Measurements from ENCODE around the gene GRAMD2B.
"Not testable (repeated sequence)": the region's sequence is repeated elsewhere in the genome, so short reads cannot be mapped to it uniquely, and the experiment has no call there.

Gene GRAMD2B

GRCh38 chr5:126389179-126389578 lies 34.0 kb upstream of the GRAMD2B start:
- Histone ChIP-seq H3K9ac (ENCODE audit: low read length in 5 of 5) (no peak overlapping the region), H3K36me3 (ENCODE audit: control insufficient read depth in 5 of 5, insufficient read depth in 5 of 5, low read length in 5 of 5) (no peaks in the 10 kb centered on the region), H3K27me3 (ENCODE audit: control insufficient read depth in 5 of 5, insufficient read depth in 4 of 5, low read length in 5 of 5) (no peaks in the 10 kb centered on the region)

DNA sequence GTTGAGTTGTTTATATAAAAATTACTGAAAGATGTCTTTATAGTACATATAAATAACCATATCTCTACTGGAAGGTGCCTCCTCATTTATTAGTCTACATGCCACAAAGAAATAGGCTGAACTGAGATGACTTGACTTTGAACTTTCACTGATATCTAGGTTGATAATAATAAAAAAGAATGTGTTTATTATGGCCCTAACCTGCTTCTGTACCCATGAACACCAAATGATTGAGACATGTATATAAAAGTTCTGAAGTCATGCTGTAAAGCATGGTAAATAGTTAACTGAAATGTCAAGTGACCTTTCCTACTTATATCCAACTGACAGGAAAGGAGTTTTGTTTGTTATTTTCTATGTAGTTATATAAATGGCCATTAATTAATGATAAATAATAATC lies 33.2 kb upstream of the GRAMD2B start:
- Histone ChIP-seq H3K27me3 (ENCODE audit: control insufficient read depth in 5 of 5, insufficient read depth in 4 of 5, low read length in 5 of 5) (no peaks in the 10 kb centered on the region), H3K9ac (ENCODE audit: low read length in 5 of 5) (no peak overlapping the region), H3K27ac (ENCODE audit: low read depth, low read length) (no peak overlapping the region), H3K36me3 (ENCODE audit: control insufficient read depth in 5 of 5, insufficient read depth in 5 of 5, low read length in 5 of 5) (no peaks in the 10 kb centered on the region), H3K9me3 (ENCODE audit: control insufficient read depth in 5 of 5, low read length in 5 of 5) (no peaks in the 10 kb centered on the region), H3K4me3 (ENCODE audit: low read depth in 1 of 5, low read length in 5 of 5) (no peak overlapping the region), H3K4me1 (ENCODE audit: control insufficient read depth in 5 of 5, insufficient read depth in 5 of 5, low read length in 5 of 5) (peaks cover 0 to 8% (median 0%) of the 10 kb centered on the region in 5 donors)

More at GRCh38 chr5:126389179-126389578, 34.0 kb upstream of the GRAMD2B start:
- no peak overlapping the region for H3K27ac ChIP-seq (ENCODE audit: low read depth, low read length)
- peaks cover 0 to 14% (median 5%) of the 10 kb centered on the region in 5 donors for H3K4me1 ChIP-seq (ENCODE audit: control insufficient read depth in 5 of 5, insufficient read depth in 5 of 5, low read length in 5 of 5)
- H3K4me3 ChIP-seq (ENCODE audit: low read depth in 1 of 5, low read length in 5 of 5): no peak overlapping the region
- no peaks in the 10 kb centered on the region for H3K9me3 ChIP-seq (ENCODE audit: control insufficient read depth in 5 of 5, low read length in 5 of 5)

DNA sequence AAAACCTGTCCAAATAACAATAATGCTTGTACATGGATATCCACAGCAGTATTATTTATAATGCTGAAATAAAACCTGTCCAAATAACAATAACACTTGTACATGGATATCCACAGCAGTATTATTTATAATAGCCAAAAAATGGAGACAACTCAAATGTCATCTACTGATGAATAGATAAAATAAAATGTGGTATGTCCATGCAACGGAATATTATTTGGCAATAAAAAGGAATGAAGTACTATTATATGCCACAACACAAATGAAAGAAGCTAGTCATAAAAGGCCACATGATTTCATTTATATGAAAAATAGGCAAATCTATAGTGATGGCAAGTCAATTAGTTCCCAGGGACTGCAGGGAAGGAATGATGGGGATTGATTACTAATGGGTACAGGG lies 31.8 kb upstream of the GRAMD2B start:
- H3K9me3 ChIP-seq (ENCODE audit: control insufficient read depth in 5 of 5, low read length in 5 of 5): no peaks in the 10 kb centered on the region
- no peak overlapping the region for H3K4me3 ChIP-seq (ENCODE audit: low read depth in 1 of 5, low read length in 5 of 5)
- no peaks in the 10 kb centered on the region for H3K36me3 ChIP-seq (ENCODE audit: control insufficient read depth in 5 of 5, insufficient read depth in 5 of 5, low read length in 5 of 5)
- no peaks in the 10 kb centered on the region for H3K27me3 ChIP-seq (ENCODE audit: control insufficient read depth in 5 of 5, insufficient read depth in 4 of 5, low read length in 5 of 5)
- no peak overlapping the region for H3K9ac ChIP-seq (ENCODE audit: low read length in 5 of 5)
- H3K27ac ChIP-seq (ENCODE audit: low read depth, low read length): no peak overlapping the region
- peaks cover 0 to under 1% (median 0%) of the 10 kb centered on the region in 5 donors for H3K4me1 ChIP-seq (ENCODE audit: control insufficient read depth in 5 of 5, insufficient read depth in 5 of 5, low read length in 5 of 5)

- H3K9me3 ChIP-seq (ENCODE audit: control insufficient read depth in 5 of 5, low read length in 5 of 5): peaks cover 0 to 3% (median 0%) of the 10 kb centered on the region in 5 donors
- no peak overlapping the region for H3K27ac ChIP-seq (ENCODE audit: low read depth, low read length)
Measured at GRCh38 chr5:126394211-126394788, 28.9 kb upstream of the GRAMD2B start.

DNA sequence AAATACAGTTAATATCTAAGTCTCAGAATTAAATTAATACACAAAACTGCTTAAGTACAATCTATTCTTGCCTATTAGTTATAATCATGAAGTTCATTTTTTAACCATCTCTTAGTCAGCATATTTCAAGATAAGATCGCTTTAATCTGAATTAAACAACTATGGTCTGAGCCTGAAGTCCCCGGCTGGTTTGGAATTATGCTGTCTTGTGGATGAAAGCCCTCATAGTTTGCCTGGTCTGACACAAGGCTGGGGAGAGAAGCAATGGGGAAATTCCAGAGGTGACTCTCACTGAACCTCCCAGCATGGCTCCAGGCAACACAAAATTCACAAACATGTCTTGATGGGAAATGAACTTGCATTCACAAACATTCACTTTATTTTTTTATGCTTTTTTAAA lies 28.0 kb upstream of the GRAMD2B start:
- H3K4me1 ChIP-seq (ENCODE audit: control insufficient read depth in 5 of 5, insufficient read depth in 5 of 5, low read length in 5 of 5): no peaks in the 10 kb centered on the region
- H3K9me3 ChIP-seq (ENCODE audit: control insufficient read depth in 5 of 5, low read length in 5 of 5): peaks cover 0 to 5% (median 0%) of the 10 kb centered on the region in 5 donors
- no peaks in the 10 kb centered on the region for H3K36me3 ChIP-seq (ENCODE audit: control insufficient read depth in 5 of 5, insufficient read depth in 5 of 5, low read length in 5 of 5)
- H3K4me3 ChIP-seq (ENCODE audit: low read depth in 1 of 5, low read length in 5 of 5): no peak overlapping the region
- H3K27me3 ChIP-seq (ENCODE audit: control insufficient read depth in 5 of 5, insufficient read depth in 4 of 5, low read length in 5 of 5): no peaks in the 10 kb centered on the region
- H3K27ac ChIP-seq (ENCODE audit: low read depth, low read length): no peak overlapping the region
- H3K9ac ChIP-seq (ENCODE audit: low read length in 5 of 5): no peak overlapping the region

More at GRCh38 chr5:126394211-126394788, 28.9 kb upstream of the GRAMD2B start:
- Histone ChIP-seq H3K4me1 (ENCODE audit: control insufficient read depth in 5 of 5, insufficient read depth in 5 of 5, low read length in 5 of 5) (no peaks in the 10 kb centered on the region), H3K4me3 (ENCODE audit: low read depth in 1 of 5, low read length in 5 of 5) (no peak overlapping the region), H3K9ac (ENCODE audit: low read length in 5 of 5) (no peak overlapping the region), H3K36me3 (ENCODE audit: control insufficient read depth in 5 of 5, insufficient read depth in 5 of 5, low read length in 5 of 5) (no peaks in the 10 kb centered on the region), H3K27me3 (ENCODE audit: control insufficient read depth in 5 of 5, insufficient read depth in 4 of 5, low read length in 5 of 5) (no peaks in the 10 kb centered on the region)

- Histone ChIP-seq H3K4me1 (ENCODE audit: control insufficient read depth in 5 of 5, insufficient read depth in 5 of 5, low read length in 5 of 5) (no peaks in the 10 kb centered on the region), H3K27ac (ENCODE audit: low read depth, low read length) (no peak overlapping the region), H3K9ac (ENCODE audit: low read length in 5 of 5) (no peak overlapping the region), H3K27me3 (ENCODE audit: control insufficient read depth in 5 of 5, insufficient read depth in 4 of 5, low read length in 5 of 5) (no peaks in the 10 kb centered on the region), H3K4me3 (ENCODE audit: low read depth in 1 of 5, low read length in 5 of 5) (no peak overlapping the region), H3K36me3 (ENCODE audit: control insufficient read depth in 5 of 5, insufficient read depth in 5 of 5, low read length in 5 of 5) (no peaks in the 10 kb centered on the region), H3K9me3 (ENCODE audit: control insufficient read depth in 5 of 5, low read length in 5 of 5) (peaks cover 0 to 8% (median 3%) of the 10 kb centered on the region in 5 donors)
Measured at GRCh38 chr5:126395605-126396004, 27.6 kb upstream of the GRAMD2B start.

DNA sequence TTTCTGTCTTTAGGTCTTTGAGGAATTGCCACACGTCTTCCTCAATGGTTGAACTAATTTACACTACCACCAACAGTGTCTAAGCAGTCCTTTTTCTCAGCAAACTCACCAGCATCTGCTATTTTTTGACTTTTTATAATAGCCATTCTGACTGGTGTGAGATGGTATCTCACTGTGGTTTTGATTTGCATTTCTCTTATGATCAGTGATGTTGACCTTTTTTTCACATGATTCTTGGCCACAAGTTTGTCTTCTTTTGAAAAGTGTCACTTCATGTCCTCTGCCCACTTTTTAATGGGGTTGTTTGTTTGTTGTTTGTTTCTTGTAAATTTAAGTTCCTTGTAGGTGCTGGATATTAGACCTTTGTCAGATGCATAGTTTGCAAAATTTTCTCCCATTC lies 26.5 kb upstream of the GRAMD2B start:
- H3K27ac ChIP-seq (ENCODE audit: low read depth, low read length); H3K36me3 ChIP-seq (ENCODE audit: control insufficient read depth in 5 of 5, insufficient read depth in 5 of 5, low read length in 5 of 5); H3K9ac ChIP-seq (ENCODE audit: low read length in 5 of 5); H3K4me1 ChIP-seq (ENCODE audit: control insufficient read depth in 5 of 5, insufficient read depth in 5 of 5, low read length in 5 of 5); H3K27me3 ChIP-seq (ENCODE audit: control insufficient read depth in 5 of 5, insufficient read depth in 4 of 5, low read length in 5 of 5); H3K4me3 ChIP-seq (ENCODE audit: low read depth in 1 of 5, low read length in 5 of 5): not testable (repeated sequence)
- peaks cover 0 to 17% (median 5%) of the 10 kb centered on the region in 5 donors for H3K9me3 ChIP-seq (ENCODE audit: control insufficient read depth in 5 of 5, low read length in 5 of 5)

DNA sequence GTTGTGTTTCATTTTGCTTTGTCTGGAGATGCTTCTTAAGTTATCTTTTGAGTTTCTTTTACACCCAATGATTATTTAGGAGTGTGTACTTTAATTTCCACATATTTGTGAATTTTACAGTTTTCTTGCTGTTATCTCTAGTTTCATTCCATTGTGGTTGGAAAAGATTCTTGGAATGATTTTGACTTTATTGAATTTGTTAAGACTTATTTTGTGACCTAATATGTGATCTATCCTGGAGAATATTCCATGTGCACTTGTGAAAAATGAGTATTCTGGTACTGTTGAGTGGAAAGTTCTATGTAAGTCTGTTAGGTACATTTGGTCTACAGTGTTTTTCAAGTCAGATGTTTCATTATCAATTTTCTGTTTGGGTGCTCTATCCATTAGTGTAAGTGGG lies 24.4 kb upstream of the GRAMD2B start:
- Histone ChIP-seq H3K36me3 (ENCODE audit: control insufficient read depth in 5 of 5, insufficient read depth in 5 of 5, low read length in 5 of 5) (no peaks in the 10 kb centered on the region), H3K4me1 (ENCODE audit: control insufficient read depth in 5 of 5, insufficient read depth in 5 of 5, low read length in 5 of 5) (no peaks in the 10 kb centered on the region), H3K27me3 (ENCODE audit: control insufficient read depth in 5 of 5, insufficient read depth in 4 of 5, low read length in 5 of 5) (no peaks in the 10 kb centered on the region), H3K9me3 (ENCODE audit: control insufficient read depth in 5 of 5, low read length in 5 of 5) (peaks cover 0 to 17% (median 5%) of the 10 kb centered on the region in 5 donors), H3K4me3 (ENCODE audit: low read depth in 1 of 5, low read length in 5 of 5) (no peak overlapping the region), H3K27ac (ENCODE audit: low read depth, low read length) (no peak overlapping the region), H3K9ac (ENCODE audit: low read length in 5 of 5) (no peak overlapping the region)

DNA sequence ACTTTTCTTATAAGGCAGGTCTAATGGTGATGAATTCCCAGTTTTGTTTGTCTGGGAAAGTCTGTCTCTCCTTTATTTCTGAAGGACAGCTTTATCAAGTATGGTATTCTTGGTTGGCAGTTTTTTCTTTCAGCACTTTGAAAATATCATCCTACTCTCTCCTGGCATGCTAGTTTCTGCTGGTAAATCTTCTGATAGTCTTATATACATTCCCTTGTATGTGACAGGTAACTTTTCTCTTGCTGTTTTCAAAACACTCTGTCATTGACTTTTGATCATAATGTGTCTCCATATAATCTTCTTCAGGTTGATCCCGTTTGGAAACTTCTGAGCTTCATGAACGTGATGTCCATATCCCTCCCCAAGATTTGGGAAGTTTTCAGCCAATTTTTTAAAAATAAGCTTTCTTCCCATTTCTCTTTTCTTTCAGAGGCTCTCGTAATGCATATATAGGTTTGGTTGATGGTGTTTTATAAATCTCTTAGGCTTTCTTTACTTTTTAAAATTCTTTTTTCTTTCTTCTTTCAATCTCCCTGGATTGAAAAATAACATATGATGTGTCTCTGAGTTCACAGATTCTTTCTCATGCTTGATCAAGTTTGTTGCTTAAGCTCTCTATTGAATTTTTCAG lies 22.5 kb upstream of the GRAMD2B start:
- no peaks in the 10 kb centered on the region for H3K36me3 ChIP-seq (ENCODE audit: control insufficient read depth in 5 of 5, insufficient read depth in 5 of 5, low read length in 5 of 5)
- no peak overlapping the region for H3K9ac ChIP-seq (ENCODE audit: low read length in 5 of 5)
- no peaks in the 10 kb centered on the region for H3K27me3 ChIP-seq (ENCODE audit: control insufficient read depth in 5 of 5, insufficient read depth in 4 of 5, low read length in 5 of 5)
- no peak overlapping the region for H3K4me3 ChIP-seq (ENCODE audit: low read depth in 1 of 5, low read length in 5 of 5)
- no peak overlapping the region for H3K27ac ChIP-seq (ENCODE audit: low read depth, low read length)
- no peaks in the 10 kb centered on the region for H3K4me1 ChIP-seq (ENCODE audit: control insufficient read depth in 5 of 5, insufficient read depth in 5 of 5, low read length in 5 of 5)
- H3K9me3 ChIP-seq (ENCODE audit: control insufficient read depth in 5 of 5, low read length in 5 of 5): peaks cover 0 to 17% (median 5%) of the 10 kb centered on the region in 5 donors

DNA sequence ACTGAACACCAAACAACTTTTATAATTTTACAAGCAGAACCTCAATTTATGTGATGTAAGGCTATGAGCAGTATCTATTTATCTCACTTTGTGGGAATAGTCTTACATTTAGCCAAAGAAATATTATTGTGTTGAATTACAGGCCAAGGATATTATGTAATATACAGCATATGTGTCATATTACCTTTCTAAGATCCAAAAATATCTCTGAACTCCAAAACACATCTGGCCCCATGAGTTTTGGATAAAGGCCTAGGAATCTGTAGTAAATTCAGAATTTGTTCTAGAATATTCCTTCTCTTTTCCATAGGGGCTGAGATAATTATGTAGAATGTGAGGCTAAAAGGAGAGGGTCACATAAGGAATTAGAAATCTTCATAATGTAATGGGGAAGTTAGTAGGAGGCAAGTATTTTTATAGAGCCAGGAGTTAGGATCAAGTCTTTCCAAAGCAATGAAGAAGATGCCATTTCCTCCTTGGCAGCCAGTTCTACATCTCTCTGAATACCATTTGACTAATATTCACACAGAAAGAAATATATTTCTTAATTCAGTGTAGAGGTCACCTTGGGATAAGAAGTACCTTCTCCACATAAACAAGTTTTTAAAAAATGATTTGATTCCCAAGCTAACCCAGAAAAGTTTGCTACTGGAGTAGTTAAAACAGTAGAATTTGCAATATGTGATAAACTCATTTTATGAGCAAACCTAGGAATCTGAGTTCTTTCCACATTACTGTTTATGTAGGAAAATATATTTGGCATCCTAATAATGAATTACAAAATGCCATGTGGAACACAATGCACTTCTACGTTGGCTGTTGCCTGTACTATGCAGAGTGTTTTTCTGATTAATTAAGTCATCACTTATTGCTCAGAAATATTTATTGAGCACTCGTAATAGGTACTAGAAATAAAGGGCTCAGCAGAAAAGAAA lies 20.3 kb upstream of the GRAMD2B start:
- Histone ChIP-seq H3K4me3 (ENCODE audit: low read depth in 1 of 5, low read length in 5 of 5) (no peak overlapping the region), H3K4me1 (ENCODE audit: control insufficient read depth in 5 of 5, insufficient read depth in 5 of 5, low read length in 5 of 5) (no peaks in the 10 kb centered on the region), H3K9me3 (ENCODE audit: control insufficient read depth in 5 of 5, low read length in 5 of 5) (peaks cover 0 to 17% (median 5%) of the 10 kb centered on the region in 5 donors), H3K9ac (ENCODE audit: low read length in 5 of 5) (no peak overlapping the region), H3K27ac (ENCODE audit: low read depth, low read length) (no peak overlapping the region), H3K27me3 (ENCODE audit: control insufficient read depth in 5 of 5, insufficient read depth in 4 of 5, low read length in 5 of 5) (no peaks in the 10 kb centered on the region), H3K36me3 (ENCODE audit: control insufficient read depth in 5 of 5, insufficient read depth in 5 of 5, low read length in 5 of 5) (no peaks in the 10 kb centered on the region)

All from subcutaneous abdominal adipose tissue (tissue), 5 donors.